Bronchial epithelial cell (primary cell): Measurements from ENCODE around the gene MDFIC2. TPM values are rescaled to one million over a fixed set of nuclear protein-coding genes. Genes with fewer than 3 reads are reported as not detected.

Source experiments
- DNase-seq: peaks from one replicate; pipeline ENCODE4 v3.0.0-alpha.2; 2010; ENCODE audit warnings: low read depth
- FAIRE-seq: peaks from 2 replicates; lab custom pipeline; 2011; peaks lifted over from hg19 to GRCh38; lab: Jason Lieb, UNC
- H3K27me3 ChIP-seq: 2 replicates; pipeline ENCODE4 v1.5.1; 2011; ENCODE audit warnings: low read length; ENCODE audit not compliant: control insufficient read depth, insufficient read depth
- H3K36me3 ChIP-seq: 2 replicates; pipeline ENCODE4 v1.5.1; 2011; ENCODE audit warnings: low read length; ENCODE audit not compliant: control insufficient read depth, insufficient read depth
- H3K4me3 ChIP-seq: 2 replicates; pipeline ENCODE4 v1.5.1; 2011; ENCODE audit warnings: mild to moderate bottlenecking, low read depth, low read length, control low read depth
- total RNA-seq: library from RNA; depleted of rRNA; stranded (reverse); fragments of >200 nt; gene quantifications from 2 replicates; pipeline ENCODE4 v1.2.1, GENCODE V29; 2014
- TF ChIP-seq, protein P1 (sequence below): IDR thresholded peaks from 2 replicates; pipeline ENCODE4 v1.5.1; 2011; ENCODE audit warnings: mild to moderate bottlenecking, moderate library complexity, low read length, control low read depth, inconsistent platforms; ENCODE audit not compliant: insufficient read depth, severe bottlenecking

Gene MDFIC2
- not detected in 2 replicates for total RNA-seq

- FAIRE-seq, result no peak
- Histone ChIP-seq H3K36me3 (no peaks in the 10 kb centered on the region), H3K4me3 (no peak within 1 kb of the TSS), H3K27me3 (no peaks in the 10 kb centered on the region)
- DNase-seq, result no peak
- TF ChIP-seq, protein P1, sequence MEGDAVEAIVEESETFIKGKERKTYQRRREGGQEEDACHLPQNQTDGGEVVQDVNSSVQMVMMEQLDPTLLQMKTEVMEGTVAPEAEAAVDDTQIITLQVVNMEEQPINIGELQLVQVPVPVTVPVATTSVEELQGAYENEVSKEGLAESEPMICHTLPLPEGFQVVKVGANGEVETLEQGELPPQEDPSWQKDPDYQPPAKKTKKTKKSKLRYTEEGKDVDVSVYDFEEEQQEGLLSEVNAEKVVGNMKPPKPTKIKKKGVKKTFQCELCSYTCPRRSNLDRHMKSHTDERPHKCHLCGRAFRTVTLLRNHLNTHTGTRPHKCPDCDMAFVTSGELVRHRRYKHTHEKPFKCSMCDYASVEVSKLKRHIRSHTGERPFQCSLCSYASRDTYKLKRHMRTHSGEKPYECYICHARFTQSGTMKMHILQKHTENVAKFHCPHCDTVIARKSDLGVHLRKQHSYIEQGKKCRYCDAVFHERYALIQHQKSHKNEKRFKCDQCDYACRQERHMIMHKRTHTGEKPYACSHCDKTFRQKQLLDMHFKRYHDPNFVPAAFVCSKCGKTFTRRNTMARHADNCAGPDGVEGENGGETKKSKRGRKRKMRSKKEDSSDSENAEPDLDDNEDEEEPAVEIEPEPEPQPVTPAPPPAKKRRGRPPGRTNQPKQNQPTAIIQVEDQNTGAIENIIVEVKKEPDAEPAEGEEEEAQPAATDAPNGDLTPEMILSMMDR, result no peak
Observed at GRCh38 chr3:70312336-70312735, at the start of gene MDFIC2. Gene MDFIC2 (minus strand): TSS chr3:70312638. CDS start chr3:70311973, 665 bp downstream.

- peak; percentile 71 for DNase-seq
Observed at GRCh38 chr3:70360979-70361760, 48.7 kb upstream of the MDFIC2 start.

DNA sequence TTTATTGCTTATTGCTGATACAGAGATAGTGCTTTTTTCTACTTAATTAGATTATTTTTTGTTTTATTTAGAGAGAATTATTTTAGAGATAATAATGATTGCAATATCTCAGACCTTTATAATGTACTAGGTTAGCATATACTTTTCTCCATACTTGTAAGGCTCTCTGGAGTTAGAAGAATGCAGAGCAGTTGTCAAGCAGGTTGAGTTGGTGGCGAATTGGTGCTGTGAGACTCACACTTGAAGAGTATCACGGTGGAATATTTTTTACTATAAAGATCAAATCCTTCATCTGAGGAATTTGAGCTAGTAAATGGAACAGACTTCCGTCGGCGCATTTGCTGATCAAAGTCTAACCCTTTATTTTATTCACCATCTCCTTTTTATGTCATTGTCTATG lies 47.3 kb upstream of the MDFIC2 start:
- FAIRE-seq (no peak), DNase-seq (no peak)
- no peak overlapping the region for H3K4me3 ChIP-seq
- H3K36me3 ChIP-seq, result no peaks in the 10 kb centered on the region
- H3K27me3 ChIP-seq, result no peaks in the 10 kb centered on the region
- TF ChIP-seq, protein P1, result no peak

More at GRCh38 chr3:70360979-70361760, 48.7 kb upstream of the MDFIC2 start:
- Histone ChIP-seq H3K36me3 (no peaks in the 10 kb centered on the region), H3K4me3 (no peak overlapping the region), H3K27me3 (no peaks in the 10 kb centered on the region)
- TF ChIP-seq, protein P1, result no peak
- no peak for FAIRE-seq

GRCh38 chr3:70358978-70359580 lies 46.6 kb upstream of the MDFIC2 start:
- H3K36me3 ChIP-seq, result no peaks in the 10 kb centered on the region
- no peaks in the 10 kb centered on the region for H3K27me3 ChIP-seq
- no peak overlapping the region for H3K4me3 ChIP-seq
- no peak for FAIRE-seq
- DNase-seq, result peak; percentile 61
- TF ChIP-seq, protein P1, result peak; percentile 48

DNA sequence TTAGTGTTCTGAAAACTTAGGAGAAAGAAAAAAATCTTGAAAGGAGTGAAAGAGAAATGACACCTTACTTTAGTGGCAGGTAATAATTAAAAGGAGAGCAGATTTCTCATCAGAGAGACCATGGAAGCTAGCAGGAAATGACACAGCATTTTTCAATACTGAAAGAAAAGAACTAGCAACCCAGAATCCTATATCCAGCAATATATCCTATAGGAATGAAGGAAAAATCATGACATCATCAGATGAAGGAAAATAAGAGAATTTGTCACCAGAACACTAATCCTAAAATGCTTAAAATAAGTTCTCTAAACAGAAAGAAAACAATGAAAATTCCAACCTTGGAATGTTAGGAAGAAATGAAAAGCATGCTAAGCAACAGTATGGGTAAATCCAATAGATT lies 39.8 kb upstream of the MDFIC2 start:
- DNase-seq, result peak; percentile 3
- FAIRE-seq, result no peak
- Histone ChIP-seq H3K36me3 (no peaks in the 10 kb centered on the region), H3K4me3 (no peak overlapping the region), H3K27me3 (no peaks in the 10 kb centered on the region)
- TF ChIP-seq, protein P1, result no peak
